HG03066 (cell line): ENCODE results near the gene SCLY.
A peak's percentile ranks its signal among the peaks of the same experiment; 100 is the strongest.
"Not testable (repeated sequence)": the region's sequence is repeated elsewhere in the genome, so short reads cannot be mapped to it uniquely, and the experiment has no call there.

ENCODE experiments used
- ATAC-seq: cut with Tn5 transposase; IDR thresholded peaks from one replicate; pipeline ENCODE4 v1.9.1; 2021; ENCODE audit warnings: low read depth; ENCODE audit not compliant: unreplicated experiment

The SCLY gene, protein sequence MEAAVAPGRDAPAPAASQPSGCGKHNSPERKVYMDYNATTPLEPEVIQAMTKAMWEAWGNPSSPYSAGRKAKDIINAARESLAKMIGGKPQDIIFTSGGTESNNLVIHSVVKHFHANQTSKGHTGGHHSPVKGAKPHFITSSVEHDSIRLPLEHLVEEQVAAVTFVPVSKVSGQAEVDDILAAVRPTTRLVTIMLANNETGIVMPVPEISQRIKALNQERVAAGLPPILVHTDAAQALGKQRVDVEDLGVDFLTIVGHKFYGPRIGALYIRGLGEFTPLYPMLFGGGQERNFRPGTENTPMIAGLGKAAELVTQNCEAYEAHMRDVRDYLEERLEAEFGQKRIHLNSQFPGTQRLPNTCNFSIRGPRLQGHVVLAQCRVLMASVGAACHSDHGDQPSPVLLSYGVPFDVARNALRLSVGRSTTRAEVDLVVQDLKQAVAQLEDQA

DNA sequence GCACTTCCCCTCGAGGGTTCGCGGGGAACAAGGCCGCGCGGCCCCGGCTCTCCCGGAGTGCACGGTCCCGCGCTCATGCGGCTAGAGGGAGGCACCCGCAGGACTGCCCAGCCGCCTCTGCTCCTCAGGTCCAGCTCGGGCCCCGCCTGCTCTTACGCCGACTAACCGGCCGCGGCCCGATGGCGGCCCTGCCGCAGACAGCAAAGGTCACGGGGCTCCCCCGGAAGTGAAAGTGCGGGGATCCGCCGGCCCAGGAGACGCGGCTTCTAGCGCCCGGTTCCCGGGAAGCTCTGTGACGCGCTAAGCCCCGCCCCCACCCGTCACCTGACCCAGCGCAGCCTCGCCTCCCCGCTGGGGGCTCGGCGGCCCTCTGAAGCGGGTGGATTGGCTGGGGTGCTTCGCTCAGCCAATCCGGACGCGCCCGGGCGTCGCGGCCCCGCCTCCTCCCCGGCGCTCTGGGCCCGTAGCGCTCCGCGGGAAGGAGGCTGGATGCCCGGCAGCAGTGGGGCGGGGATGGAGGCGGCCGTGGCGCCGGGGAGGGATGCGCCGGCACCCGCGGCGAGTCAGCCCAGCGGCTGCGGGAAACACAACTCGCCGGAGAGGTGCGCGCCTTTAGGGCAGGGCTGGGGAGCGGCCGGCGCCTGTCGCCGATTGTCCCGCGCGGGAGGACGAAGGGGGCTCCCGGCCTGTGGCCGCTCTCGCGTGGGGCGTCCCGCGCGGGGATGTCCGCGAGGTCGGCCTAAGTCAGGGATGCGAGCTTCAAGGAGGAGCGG lies at the start of gene SCLY:
TSS of gene SCLY (plus strand) at position 460 of the 773 bp plus-strand sequence. CDS start at position 514, 54 bp downstream.
- ATAC-seq = peak; percentile 92

DNA sequence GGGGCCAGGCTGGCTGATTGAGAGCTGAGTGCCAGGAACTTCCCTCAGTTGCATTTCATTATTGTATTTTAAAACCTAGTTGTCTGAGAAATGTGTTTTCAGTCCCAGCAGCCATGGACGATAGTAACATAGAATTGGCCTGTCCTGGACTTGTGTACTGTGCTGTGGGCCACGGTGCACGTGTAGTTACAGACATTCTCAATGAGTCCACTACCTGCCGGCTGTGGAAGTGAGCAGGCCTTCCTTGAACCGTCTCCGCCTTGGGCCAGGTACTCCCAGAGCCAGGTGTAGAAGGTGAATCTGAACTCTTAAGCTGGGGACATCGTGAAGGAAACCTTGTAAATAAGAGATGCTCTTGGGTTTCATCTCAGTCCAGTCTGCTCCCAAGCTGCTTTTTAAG lies 47.0 kb upstream of the SCLY start:
- ATAC-seq = no peak

DNA sequence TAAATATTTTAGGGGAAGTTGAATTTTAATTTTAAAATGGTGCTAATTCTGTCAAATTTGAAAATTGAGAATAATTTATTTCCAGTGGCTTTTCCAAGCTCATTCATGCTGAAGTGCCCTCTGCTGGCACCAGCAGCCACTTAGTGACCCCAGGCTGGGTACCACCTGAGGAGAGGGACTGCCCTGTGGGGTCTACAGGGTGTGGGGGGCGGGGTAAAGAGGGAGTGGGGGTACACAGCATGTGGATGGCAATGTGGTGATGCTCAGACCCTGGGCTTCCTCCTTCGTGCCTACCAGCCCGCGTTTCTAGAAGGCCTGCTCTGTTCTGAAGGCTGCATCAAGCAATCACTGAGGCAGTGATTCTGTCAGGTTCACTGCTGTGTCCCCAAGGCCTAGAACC lies 45.1 kb upstream of the SCLY start:
- ATAC-seq = no peak

DNA sequence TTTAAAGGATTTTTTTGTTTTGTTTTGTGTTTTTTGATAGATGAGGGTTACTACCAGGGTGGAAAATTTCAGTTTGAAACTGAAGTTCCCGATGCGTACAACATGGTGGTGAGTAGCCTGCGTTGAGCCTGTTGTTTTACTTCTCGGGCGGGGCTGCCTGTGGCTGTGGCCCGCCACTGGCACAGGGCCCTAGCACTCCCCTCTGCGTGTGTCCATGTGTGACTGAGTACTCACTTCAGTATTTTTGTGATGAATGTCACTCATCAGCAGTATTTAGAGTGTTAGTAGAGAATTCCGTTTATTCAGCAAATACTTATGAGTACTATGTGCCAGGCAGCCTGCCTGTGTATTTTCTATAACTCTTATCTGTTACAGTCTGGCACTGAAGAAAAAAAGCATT lies 44.3 kb upstream of the SCLY start:
- ATAC-seq = no peak

DNA sequence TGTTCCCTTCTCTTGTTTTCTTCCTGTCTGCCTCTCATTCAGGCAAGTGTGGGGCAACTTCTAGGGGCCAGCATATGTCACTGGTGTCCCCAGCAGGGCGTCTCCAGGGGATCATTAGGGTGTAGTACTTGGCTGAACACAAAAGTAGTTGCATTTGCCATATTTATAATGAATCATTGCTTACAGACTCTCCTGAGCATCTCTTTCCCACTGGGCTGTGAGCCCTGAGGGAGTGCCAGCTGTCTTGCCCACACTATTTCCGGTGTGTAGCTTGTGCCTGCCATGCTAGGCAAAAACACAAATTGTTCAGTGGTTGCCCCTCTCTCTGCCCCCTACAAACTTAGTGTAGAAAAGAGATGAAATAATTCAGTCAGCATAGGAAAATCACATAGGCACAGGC lies 40.8 kb upstream of the SCLY start:
- ATAC-seq = no peak

DNA sequence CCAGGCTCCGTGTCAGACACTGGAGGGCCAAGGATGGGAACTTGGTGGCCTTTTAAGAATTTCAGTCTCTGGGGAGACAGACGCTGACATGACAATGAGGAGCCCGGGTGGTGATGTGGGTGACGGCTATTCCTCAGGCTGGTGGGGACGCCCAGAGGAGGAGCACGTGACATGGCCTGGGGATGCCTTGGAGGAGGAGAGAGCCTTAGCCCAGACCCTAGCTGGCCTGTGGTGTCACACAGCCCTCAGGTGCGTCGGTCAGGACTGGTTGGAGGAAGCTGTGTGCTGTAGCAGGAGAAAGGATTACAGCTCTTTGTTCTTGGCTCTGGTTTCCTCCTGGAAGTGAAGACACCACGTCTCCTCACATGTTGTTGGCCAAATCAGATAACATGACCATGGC lies 40.0 kb upstream of the SCLY start:
- ATAC-seq = no peak

DNA sequence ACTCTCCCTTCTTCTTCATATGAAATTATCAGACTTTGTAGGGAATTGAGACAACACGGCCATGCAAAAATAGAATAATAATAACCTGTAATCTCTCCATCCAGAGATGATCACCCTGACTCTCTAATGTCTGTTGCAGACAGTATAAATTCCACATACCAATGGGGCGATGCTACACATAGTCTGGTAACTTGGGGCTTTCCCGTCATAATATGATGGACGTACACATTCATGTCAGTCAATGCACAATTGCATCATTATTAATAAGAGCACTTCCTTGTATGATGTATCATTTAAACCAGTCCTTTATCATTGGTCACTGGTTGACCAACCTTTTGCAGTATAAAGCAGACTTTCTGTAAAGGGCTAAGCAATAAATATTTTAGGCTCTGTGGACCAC lies 39.5 kb upstream of the SCLY start:
- no peak for ATAC-seq

DNA sequence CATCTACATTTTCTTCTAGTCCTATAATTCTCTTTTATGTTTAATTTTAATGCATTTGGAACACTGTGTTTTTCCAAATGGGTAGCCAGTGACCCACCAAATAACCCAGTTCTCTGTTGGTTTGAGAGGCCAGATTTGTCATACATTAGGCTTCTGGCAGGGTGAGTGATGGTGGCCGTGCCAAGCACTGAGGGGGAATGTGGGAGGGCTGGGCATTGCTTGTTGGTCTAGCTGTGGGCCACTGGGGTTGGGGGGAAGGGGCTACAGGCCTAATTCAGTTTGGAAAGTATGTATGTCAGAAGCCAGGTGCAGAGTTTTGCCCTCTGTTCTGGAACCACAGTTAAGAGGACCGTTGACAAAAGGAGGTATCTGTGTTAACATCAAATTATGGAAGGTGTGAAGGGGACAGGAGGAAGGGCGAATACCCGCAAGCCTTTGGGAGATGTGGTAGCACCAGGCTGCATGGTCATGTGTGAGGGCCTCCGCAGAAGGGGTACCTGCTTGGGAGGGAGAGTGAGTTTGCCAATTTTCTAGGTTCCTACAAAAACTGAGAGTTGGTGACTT lies 38.1 kb upstream of the SCLY start:
- ATAC-seq = no peak

DNA sequence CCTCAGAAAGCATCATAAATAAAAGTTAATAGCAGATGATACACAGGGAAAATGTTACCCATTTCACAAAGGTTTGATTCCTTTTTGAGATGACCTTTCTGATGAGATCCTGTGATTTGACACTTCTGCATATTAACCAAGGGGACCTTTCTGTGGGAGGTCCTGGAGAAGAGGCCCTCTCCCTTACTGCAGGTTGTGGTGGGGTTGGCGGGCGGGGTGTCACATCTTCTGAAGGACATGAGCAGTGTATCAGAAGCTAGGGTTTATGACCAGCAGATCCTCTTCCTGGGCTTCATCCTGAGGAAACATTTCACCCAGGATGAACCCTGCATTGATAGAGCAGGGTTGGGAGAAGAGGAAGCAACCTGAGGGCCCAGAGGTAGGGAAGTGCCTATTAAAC lies 37.2 kb upstream of the SCLY start:
- no peak for ATAC-seq

DNA sequence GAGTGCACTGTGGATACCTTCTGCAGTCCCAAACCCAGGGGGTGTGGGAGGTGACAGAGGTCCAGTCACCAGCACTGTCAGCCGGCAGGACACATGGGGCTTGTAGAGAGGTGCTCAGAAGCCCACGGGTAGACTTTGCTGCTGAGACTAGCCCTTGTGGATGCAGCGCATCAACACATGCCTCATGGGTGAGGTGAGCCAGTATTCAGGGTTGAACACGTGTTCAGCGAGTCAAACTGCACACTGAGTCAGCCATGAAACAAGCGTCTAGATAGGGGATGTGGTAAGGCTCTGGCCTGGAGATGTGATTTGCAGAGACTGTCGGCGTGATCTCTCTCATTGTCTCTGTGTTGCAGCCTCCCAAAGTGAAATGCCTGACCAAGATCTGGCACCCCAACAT lies 35.8 kb upstream of the SCLY start:
- ATAC-seq = no peak

DNA sequence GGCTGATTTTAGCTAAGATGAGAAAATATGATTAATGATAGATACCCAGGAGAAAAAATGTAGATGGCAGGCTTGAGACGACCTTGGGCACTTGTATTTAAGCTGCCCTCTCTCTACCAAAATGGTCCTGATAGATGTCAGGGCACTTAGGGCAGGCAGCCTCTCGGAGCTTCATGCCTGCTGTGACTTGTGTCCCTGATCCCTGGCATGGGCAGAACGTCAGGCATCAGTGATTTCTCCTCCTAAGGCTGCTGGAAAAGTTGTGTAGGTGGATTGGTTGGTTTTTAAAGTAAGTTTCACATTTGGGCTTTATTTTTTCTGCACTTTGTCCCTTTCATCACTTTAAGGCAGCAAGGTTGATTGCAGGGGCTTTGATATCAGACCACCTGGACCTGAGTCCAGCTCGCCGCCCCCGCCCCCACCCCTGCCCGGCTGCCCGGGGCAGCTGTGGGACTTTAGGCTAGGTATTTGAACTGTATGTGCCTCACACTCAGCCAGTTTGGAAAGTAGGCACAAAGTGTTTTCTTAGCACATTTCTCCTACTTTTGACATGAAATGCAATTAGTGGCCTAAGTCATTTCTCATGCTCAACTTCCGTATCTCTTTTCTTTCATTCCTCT lies 35.0 kb upstream of the SCLY start:
- ATAC-seq = no peak

DNA sequence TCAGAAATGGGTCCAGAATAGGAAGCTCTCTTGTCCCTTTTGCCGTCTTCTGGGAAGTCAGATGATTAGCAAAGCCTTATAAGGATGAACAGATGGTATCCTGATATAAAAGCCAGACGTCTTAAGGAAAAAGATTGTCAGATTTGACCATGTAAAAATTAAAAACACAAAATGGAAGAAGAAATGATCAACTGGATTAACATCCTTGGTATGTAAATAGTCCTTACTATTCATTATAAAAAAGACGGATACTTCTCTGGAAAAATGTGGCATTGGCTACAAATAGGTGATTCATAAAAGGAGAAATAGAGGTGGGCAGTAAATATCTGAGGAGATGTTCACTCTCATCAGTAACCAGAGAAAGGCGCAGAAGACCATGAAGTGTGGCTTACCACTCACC lies 33.7 kb upstream of the SCLY start:
- no peak for ATAC-seq

DNA sequence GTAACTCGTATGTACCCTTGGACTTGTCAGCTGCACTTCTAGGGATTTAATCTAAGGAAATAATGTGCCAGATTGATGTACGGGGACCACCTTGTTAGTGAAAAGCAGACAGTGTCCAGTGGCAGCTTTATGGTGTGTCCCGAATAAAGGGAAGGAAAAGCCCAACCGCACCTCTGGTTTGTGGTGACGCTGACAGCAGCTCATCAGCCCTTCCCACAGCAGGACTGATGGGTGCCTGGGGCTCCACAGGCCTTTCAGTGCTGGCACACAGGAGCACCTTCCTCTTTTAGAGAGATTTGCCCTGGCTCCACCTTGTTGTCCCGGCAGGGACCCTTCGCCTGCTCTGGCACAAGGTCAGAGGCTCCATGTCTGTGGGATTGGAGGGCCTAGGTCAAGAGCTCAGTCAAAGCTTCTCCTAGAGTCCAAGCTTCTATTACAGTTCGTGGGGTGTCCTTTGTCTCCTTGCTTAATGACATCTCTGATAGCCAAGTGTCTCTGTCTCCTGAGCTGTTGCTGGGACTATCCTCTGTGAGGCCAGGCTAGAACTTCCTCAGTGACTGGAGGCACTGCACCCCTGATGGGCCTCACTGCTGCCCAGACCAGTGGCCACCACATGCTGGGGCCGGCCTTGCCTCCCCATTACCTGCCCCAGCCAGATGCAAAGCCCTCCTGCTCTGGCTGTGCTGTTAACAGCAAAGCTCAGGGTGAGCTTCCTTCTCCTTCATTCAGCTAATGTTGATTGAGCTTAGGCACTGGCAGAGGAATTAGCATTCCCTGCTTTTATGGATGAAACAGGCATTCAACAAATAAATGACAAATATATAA lies 33.0 kb upstream of the SCLY start:
- ATAC-seq = no peak

DNA sequence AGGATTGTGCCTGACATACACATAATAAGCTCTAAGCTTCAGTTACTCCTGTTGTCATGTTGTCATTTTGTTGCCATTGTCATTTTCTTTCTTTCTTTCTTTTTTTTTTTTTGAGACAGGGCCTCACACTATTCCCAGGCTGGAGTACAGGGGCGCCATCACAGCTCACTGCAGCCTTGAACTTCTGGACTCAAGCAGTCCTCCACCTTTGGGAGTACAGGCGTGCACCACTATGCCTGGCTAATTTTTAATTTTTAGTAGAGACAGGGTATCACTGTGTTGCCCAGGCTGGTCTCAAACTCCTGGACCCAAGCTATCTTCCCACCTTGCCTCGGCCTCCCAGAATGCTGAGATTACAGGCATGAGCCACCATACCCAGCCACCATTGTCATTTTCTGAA lies 30.9 kb upstream of the SCLY start:
- ATAC-seq = no peak

DNA sequence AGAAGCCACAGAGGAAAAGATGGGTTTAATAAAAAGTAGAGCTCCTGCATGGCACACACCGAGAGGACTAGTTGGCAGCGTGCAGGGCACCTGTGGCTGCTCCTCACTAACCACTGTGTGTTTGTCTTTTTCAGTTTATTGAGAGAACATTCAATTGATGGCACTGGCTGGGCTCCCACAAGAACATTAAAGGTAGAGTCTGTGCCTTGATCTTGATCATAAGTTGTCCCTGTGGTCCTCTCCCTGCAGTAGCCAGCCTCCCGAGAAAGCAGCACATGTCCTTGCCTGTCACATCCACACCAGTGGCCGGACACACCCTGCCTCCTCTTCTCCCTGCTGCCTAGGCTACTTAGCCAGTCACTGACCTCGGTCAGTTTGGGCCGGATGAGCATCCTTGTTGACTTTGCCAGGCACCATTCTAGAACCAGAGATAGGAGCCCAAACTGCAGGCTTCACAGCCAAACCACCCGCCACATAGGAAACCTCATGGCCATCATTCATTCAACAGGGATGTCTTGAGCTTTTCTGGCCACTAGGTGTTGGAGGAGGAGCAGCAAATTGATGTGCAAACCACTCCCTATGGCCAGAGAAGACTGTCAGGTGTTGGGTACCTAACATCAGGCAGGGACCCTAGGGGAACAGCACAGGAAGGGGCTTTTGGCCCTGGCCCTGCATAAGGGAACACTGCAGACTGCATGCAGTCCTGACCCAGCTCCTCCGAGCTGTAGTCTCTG lies 30.2 kb upstream of the SCLY start:
- no peak for ATAC-seq

DNA sequence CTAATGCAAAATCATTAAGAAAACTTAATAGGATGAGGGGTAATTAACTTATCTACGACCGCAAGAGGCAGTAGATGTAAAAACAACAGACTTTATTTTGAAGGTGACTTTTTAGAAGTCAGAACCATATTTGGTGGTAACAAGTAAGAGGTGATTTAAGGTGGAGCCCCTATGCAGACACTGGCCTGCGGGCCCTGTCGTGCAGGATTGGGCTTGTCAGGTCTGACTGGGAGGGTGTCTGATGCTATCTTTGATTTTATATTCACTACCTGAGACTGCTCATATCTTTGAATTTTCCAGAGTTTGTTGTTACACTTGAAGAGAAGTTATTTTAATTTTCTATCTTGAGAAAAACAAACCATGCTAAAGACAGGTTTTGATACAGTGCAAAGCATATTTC lies 29.1 kb upstream of the SCLY start:
- no peak for ATAC-seq

DNA sequence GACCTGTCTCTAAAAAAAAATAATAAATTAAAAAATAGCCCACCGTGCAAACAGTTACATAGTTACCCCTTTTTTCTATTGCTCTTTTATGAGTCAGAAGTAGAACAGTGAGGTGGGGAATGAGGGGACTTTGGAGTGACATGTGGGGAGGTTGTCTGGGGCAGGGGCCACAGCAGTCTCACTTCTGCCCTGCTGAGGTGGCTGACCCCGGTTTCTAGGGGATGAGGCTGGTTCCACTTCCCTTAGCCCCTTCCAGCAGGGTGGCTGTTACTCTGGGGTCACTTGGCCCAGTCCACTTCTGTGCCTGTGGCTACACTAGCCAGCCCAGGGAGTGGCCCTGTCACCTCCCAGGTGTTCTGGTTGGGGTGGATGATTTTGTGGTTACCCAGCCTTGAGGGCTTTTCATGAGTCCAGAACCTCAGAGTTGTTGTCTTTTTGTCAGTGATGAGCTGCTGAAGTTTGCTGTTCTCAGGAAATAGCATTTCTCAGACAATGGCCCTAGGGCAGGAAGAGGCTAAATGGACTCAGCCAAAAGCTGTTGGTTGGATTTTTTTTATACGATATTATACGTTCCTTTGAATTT lies 28.0 kb upstream of the SCLY start:
- no peak for ATAC-seq

DNA sequence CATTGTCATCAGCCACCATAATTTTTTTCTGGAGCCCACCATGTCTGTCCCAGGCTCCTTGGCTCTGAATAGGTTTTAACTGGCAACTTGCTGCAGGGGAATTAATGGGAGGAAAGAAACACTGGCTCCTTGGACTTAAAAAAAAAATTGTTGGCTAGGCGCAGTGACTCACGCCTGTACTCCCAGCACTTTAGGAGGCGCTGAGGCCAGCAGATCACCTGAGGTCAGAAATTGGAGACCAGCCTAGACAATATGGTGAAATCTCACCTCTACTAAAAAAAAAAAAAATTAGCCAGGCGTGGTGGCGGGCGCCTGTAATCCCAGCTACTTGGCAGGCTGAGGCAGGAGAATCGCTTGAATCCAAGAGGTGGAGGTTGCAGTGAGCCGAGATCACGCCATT lies 26.8 kb upstream of the SCLY start:
- ATAC-seq = not testable (repeated sequence)

DNA sequence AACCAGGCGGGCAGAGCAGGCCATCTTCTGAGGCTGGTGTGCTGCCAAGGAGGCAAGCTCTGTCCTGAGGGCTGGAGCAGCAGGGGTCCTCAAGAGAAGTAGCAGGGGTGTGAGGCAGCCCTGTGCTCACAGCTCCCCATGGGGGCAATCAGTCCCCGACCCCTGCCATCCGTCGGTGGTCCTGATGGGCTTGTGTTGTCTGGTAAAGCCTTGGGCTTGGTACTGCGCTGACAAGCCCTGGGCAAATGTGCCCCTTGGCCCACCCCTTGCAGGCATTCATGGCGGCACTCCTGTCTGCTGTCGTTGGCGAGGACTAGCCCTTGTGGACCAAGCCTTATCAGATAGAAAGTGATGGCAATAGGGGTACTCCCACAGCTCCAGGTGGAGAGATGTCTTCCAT lies 22.6 kb upstream of the SCLY start:
- no peak for ATAC-seq
